ENCODE results near the gene PCDHB8.
"Not testable (repeated sequence)": the region's sequence is repeated elsewhere in the genome, so short reads cannot be mapped to it uniquely, and the experiment has no call there.

The PCDHB8 gene

GRCh38 chr5:141177577-141178191 lies at the start of gene PCDHB8:
PCDHB8 (plus strand) TSS chr5:141177790; CDS start chr5:141178035, 245 bp downstream.
- DNase-seq (ENCODE audit: low read depth in 3 of 3) = not testable (repeated sequence)

DNA sequence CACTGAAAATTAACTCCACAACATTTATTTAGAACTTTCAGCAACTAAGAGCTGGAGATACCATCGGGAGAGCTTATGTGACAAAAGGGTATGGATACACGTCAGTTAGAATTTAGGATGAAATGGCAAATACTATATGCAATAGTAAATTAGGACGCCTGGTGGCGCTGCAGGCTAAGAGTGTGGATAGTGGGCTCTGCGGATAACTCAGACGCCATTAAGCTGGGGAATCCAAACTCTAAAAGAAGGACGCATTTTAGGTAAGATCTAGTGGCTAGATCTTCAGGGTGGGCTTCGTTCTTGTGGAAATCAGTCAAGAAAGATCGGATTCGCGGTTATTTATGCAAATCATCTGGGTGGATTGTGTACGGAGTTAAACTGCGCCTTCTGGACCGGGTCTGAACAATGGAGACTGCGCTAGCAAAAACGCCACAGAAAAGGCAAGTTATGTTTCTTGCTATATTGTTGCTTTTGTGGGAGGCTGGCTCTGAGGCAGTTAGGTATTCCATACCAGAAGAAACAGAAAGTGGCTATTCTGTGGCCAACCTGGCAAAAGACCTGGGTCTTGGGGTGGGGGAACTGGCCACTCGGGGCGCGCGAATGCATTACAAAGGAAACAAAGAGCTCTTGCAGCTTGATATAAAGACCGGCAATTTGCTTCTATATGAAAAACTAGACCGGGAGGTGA lies 42.4 kb upstream of the PCDHB8 start, which contains the start of gene PCDHB5:
TSS of gene PCDHB5 (plus strand) at position 177 of the 688 bp plus-strand sequence. CDS start at position 406, 229 bp downstream.
- no peak for DNase-seq (ENCODE audit: low read depth in 3 of 3)

DNA sequence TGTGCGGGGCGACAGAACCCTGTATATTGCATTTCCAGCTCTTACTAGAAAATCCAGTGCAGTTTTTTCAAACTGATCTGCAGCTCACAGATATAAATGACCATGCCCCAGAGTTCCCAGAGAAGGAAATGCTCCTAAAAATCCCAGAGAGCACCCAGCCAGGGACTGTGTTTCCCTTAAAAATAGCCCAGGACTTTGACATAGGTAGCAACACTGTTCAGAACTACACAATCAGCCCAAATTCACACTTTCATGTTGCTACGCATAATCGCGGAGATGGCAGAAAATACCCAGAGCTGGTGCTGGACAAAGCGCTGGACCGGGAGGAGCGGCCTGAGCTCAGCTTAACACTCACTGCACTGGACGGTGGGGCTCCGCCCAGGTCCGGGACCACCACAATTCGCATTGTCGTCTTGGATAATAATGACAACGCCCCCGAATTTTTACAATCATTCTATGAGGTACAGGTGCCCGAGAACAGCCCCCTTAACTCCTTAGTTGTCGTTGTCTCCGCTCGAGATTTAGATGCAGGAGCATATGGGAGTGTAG lies 41.8 kb upstream of the PCDHB8 start:
- DNase-seq (ENCODE audit: low read depth in 3 of 3) = no peak

DNA sequence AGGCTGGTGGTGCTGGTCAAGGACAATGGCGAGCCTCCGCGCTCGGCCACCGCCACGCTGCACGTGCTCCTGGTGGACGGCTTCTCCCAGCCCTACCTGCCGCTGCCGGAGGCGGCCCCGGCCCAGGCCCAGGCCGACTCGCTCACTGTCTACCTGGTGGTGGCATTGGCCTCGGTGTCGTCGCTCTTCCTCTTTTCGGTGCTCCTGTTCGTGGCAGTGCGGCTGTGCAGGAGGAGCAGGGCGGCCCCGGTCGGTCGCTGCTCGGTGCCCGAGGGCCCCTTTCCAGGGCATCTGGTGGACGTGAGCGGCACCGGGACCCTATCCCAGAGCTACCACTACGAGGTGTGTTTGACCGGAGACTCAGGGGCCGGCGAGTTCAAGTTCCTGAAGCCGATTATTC lies 40.2 kb upstream of the PCDHB8 start:
- not testable (repeated sequence) for DNase-seq (ENCODE audit: low read depth in 3 of 3)

DNA sequence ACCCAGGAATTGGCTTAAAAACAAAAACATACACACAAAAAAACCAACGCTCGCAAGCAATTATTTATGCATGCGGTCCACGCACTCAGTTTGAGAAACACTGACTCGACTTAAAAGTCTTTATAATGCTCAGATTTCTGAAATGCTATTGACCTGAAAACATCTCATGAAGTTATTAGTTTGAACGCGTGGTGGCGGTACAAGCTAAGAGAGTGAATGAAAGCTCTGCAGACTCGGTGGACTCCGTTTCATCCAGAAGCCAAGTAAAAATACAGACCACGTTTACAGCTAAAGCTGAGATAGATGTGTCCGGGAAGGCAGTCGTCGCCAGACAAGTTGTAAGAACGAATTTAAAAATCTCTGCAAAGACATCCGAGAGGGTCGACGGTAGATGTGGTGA lies 27.8 kb upstream of the PCDHB8 start, which contains the start of gene PCDHB6:
TSS of gene PCDHB6 (plus strand) at position 246 of the 400 bp plus-strand sequence. CDS start 201 bp downstream, outside the sequence.
- no peak for DNase-seq (ENCODE audit: low read depth in 3 of 3)

DNA sequence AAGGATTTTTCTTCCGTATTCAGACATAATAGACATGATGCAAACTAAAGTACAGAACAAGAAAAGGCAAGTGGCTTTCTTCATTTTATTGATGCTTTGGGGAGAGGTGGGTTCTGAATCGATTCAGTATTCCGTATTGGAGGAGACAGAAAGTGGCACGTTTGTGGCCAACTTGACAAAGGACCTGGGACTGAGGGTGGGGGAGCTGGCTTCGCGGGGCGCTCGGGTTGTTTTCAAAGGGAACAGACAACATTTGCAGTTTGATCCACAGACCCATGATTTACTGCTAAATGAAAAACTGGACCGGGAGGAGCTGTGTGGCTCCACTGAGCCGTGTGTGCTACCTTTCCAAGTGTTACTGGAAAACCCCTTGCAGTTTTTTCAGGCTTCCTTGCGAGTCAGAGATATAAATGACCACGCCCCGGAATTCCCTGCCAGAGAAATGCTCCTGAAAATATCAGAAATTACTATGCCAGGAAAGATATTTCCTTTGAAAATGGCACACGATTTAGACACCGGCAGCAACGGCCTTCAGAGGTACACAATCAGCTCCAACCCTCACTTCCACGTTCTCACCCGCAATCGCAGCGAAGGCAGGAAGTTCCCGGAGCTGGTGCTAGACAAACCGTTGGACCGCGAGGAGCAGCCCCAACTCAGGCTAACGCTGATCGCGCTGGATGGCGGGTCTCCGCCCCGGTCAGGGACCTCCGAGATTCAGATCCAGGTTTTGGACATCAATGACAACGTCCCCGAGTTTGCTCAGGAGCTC lies 27.2 kb upstream of the PCDHB8 start:
- DNase-seq (ENCODE audit: low read depth in 3 of 3) = no peak

- DNase-seq (ENCODE audit: low read depth in 3 of 3) = no peak
Observed at GRCh38 chr5:141150993-141151325, 26.6 kb upstream of the PCDHB8 start.

DNA sequence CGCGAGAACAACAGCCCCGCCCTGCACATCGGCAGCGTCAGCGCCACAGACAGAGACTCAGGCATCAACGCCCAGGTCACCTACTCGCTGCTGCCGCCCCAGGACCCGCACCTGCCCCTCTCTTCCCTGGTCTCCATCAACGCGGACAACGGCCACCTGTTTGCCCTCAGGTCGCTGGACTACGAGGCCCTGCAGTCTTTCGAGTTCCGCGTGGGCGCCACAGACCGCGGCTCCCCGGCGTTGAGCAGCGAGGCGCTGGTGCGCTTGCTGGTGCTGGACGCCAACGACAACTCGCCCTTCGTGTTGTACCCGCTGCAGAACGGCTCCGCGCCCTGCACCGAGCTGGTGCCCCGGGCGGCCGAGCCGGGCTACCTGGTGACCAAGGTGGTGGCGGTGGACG lies 26.0 kb upstream of the PCDHB8 start:
- DNase-seq (ENCODE audit: low read depth in 3 of 3) = not testable (repeated sequence)

DNA sequence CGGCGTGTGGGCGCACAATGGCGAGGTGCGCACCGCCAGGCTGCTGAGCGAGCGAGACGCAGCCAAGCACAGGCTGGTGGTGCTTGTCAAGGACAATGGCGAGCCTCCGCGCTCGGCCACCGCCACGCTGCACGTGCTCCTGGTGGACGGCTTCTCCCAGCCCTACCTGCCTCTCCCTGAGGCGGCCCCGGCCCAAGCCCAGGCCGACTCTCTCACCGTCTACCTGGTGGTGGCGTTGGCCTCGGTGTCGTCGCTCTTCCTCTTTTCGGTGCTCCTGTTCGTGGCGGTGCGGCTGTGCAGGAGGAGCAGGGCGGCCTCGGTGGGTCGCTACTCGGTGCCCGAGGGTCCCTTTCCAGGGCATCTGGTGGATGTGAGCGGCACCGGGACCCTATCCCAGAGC lies 25.5 kb upstream of the PCDHB8 start:
- not testable (repeated sequence) for DNase-seq (ENCODE audit: low read depth in 3 of 3)

DNA sequence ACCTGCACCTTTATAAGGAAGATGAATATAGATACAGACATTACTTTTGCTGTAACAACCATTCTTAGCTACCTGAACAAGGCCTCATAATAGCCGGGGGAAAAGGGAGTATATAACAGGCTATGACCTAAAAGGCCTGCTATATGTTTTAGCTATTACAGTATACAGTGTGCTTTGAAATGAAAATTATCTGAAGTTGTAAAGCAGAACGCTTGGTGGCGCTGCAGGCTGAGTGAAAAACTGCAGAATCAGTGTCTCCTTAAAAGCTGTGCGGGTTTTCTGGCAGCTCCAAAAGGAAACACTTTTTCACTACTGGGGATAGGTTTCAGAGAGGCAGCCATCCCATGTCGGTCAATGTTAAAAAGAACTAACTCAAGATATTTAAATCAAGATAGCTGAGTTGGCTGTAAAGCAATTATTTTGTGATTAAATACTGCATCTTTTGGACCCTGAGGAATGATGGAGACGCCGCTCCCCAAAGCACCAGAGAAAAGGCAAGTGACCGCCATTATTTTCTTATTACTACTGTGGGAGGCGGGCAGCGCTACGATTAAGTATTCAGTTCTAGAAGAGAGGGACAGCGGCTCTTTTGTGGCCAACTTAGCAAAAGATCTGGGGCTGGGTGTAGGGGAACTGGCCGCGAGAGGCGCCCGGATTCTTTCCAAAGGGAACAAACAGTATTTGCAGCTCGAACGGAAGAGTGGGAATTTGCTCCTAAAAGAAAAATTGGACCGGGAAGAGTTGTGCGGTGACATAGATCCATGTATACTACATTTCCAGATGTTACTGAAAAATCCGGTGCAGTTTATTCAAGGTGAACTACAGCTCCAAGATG lies 21.8 kb upstream of the PCDHB8 start:
- no peak for DNase-seq (ENCODE audit: low read depth in 3 of 3)

DNA sequence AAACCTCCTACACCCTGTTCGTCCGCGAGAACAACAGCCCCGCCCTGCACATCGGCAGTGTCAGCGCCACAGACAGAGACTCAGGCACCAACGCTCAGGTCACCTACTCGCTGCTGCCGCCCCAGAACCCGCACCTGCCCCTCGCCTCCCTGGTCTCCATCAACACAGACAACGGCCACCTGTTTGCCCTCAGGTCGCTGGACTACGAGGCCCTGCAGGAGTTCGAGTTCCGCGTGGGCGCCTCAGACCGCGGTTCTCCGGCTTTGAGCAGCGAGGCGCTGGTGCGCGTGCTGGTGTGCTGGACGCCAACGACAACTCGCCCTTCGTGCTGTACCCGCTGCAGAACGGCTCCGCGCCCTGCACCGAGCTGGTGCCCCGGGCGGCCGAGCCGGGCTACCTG lies 20.2 kb upstream of the PCDHB8 start:
- DNase-seq (ENCODE audit: low read depth in 3 of 3) = not testable (repeated sequence)

DNA sequence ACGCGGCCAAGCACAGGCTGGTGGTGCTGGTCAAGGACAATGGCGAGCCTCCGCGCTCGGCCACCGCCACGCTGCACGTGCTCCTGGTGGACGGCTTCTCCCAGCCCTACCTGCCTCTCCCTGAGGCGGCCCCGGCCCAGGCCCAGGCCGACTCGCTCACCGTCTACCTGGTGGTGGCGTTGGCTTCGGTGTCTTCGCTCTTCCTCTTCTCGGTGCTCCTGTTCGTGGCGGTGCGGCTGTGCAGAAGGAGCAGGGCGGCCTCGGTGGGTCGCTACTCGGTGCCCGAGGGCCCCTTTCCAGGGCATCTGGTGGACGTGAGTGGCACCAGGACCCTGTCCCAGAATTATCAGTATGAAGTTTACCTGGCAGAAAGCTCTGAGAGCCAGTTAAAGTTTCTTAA lies 19.7 kb upstream of the PCDHB8 start:
- DNase-seq (ENCODE audit: low read depth in 3 of 3) = not testable (repeated sequence)

- DNase-seq (ENCODE audit: low read depth in 3 of 3) = no peak
Observed at GRCh38 chr5:141172381-141173204, 5.0 kb upstream of the PCDHB8 start, which contains the start of gene PCDHB7. PCDHB7 (plus strand) TSS chr5:141172644; CDS start chr5:141172836, 192 bp downstream.

DNA sequence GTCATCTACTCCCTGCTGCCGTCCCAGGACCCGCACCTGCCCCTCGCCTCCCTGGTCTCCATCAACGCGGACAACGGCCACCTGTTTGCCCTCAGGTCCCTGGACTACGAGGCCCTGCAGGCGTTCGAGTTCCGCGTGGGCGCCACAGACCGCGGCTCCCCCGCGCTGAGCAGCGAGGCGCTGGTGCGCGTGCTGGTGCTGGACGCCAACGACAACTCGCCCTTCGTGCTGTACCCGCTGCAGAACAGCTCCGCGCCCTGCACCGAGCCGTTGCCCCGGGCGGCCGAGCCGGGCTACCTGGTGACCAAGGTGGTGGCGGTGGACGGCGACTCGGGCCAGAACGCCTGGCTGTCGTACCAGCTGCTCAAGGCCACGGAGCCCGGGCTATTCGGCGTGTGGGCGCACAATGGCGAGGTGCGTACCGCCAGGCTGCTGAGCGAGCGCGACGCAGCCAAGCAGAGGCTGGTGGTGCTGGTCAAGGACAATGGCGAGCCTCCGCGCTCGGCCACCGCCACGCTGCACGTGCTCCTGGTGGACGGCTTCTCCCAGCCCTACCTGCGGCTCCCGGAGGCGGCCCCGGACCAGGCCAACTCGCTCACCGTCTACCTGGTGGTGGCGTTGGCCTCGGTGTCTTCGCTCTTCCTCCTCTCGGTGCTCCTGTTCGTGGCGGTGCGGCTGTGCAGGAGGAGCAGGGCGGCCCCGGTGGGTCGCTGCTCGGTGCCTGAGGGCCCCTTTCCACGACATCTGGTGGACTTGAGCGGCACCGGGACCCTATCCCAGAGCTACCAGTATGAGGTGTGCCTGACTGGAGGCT lies 3.1 kb upstream of the PCDHB8 start:
- not testable (repeated sequence) for DNase-seq (ENCODE audit: low read depth in 3 of 3)

DNA sequence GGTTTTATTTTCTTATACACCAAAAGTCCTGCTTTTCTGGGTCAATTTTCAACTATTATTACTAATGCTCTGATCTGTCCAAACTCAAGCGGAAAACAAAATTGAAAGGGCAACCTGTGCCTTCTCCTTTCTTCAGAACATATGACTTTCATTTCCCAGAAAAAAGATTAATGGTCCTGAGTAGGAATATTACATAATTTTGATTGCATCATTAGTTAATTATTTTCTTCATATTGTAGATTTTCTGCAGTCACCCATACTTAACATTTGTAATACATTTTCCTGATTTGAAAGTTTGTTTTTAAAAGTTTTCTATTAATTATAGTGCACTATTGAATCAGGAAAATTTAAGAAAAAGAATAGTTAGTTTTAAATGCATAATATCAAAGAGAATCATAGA lies 1.7 kb upstream of the PCDHB8 start:
- DNase-seq (ENCODE audit: low read depth in 3 of 3) = no peak

GRCh38 chr5:141179371-141179770 lies 1.8 kb downstream of the PCDHB8 start:
- not testable (repeated sequence) for DNase-seq (ENCODE audit: low read depth in 3 of 3)

DNA sequence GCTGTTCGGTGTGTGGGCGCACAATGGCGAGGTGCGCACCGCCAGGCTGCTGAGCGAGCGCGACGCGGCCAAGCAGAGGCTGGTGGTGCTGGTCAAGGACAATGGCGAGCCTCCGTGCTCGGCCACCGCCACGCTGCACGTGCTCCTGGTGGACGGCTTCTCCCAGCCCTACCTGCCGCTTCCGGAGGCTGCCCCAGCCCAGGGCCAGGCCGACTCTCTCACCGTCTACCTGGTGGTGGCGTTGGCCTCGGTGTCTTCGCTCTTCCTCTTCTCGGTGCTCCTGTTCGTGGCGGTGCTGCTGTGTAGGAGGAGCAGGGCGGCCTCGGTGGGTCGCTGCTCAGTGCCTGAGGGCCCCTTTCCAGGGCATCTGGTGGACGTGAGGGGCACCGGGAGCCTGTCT lies 2.3 kb downstream of the PCDHB8 start:
- DNase-seq (ENCODE audit: low read depth in 3 of 3) = not testable (repeated sequence)

- DNase-seq (ENCODE audit: low read depth in 3 of 3) = no peak
Observed at GRCh38 chr5:141180313-141180712, 2.7 kb downstream of the PCDHB8 start.

- DNase-seq (ENCODE audit: low read depth in 3 of 3) = no peak
Observed at GRCh38 chr5:141182248-141182647, 4.7 kb downstream of the PCDHB8 start, which contains the start of gene PCDHB16. PCDHB16 (plus strand) TSS chr5:141182387; CDS start chr5:141182560, 173 bp downstream.

All from stimulated activated CD4-positive, alpha-beta T cell treated with anti-CD3 and anti-CD28 coated beads, TNF-alpha, amount 100 ng/mL, for 24 hours (primary cell).